HG02763 (cell line): ENCODE measurements around the gene SCAMP1.

Source experiments
- ATAC-seq: cut with Tn5 transposase; IDR thresholded peaks from one replicate; pipeline ENCODE4 v1.9.1; 2021; ENCODE audit warnings: mild to moderate bottlenecking, moderate library complexity; ENCODE audit not compliant: unreplicated experiment

SCAMP1 gene

DNA sequence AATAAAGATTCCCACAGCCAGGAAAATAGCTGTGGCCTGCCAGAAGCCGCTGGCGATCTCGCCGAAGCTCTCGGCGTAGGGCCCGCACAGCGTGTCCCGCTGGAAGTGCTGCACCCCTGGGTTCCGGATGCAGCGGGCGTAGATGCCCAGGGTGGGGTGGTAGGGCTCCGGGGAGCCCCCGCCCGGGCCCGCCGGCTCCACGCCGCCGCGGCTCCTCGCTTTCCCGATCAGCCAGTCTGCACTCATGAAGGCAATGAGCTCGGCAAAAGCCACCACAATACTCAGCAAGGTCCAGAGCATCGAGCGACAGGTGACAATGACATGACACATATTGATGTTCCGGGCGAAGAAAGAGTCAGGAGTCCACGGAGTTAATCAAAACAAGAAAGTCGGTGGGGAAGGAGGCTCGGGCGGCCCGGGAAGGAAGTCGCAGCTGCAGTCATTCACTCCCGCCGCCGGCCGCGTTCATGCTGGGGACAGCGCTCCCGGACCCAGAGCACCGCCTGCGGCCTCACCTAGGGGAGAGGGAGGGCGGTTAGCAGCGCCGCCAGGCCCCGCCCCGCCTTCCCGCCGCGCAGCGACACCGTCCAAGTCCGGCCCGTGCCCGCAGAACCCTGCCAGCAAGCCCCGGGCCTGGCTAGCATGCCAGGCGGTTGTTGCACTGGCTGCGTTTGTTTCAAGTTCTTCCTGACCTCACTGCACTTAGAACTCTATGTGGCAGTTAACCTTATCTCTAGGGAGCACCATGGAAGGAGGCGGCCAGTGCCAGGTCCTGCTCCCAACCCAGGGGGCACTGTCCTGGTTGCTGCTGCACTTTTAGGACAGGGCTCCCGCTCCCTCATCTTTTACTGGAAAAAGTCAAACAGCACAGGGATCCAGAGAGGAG is 149.7 kb downstream of the SCAMP1 start:
- ATAC-seq = peak; percentile 74

DNA sequence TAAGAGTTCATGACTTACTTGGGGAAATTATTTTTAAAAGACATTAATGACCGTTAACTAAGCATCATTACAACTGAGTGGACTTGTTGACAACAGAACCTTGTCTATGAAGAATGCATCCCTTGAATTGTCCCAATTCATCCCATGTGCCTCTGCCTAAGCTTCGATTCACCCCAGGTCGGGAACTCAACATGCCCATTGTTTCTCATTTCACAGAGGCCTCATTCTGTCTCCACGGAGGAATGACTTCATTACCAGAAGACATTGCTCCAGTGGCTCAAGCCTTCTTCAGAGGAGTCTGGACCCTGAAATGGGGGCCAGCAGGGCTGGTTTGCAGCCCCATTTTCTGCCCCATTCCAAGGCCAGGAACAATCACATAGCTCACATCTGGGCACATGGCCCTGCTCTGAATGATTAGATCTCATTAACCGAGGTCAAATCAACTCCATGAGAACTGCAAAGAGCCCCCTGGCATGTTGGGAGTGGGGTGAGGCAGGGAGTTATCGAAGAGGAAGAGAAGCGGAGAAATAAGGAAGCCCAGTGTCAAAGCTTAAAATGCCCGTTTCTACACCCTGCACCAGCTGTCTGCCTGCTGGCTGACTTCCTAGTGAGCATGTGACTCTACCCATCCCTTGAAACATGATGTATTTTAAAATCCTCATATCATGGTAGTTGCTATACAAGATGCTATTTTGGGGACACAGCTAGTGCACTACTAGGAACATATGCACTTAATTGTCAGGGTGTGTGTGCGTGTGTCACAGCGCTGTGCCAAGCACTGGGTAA is 150.9 kb downstream of the SCAMP1 start:
- ATAC-seq = no peak

- no peak for ATAC-seq
These were observed 152.0 kb downstream of the SCAMP1 start for GRCh38 chr5:78512435-78512834.

DNA sequence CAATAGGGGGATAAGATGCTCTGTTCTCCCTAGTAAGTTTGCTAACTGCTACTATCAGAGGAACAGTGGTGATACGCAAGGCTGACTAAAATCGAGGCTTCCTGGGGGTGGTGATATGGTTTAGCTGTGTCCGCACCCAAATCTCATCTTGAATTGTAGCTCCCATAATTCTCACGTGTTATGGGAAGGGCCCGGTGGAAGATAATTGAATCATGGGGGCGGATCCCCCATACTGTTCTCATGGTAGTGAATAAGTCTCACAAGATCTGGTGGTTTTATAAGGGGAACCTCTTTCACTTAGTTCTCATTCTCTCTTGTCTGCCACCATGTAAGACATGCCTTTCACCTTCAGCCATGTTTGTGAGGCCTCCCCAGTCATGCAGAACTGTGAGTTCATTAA is 153.0 kb downstream of the SCAMP1 start:
- ATAC-seq = no peak

DNA sequence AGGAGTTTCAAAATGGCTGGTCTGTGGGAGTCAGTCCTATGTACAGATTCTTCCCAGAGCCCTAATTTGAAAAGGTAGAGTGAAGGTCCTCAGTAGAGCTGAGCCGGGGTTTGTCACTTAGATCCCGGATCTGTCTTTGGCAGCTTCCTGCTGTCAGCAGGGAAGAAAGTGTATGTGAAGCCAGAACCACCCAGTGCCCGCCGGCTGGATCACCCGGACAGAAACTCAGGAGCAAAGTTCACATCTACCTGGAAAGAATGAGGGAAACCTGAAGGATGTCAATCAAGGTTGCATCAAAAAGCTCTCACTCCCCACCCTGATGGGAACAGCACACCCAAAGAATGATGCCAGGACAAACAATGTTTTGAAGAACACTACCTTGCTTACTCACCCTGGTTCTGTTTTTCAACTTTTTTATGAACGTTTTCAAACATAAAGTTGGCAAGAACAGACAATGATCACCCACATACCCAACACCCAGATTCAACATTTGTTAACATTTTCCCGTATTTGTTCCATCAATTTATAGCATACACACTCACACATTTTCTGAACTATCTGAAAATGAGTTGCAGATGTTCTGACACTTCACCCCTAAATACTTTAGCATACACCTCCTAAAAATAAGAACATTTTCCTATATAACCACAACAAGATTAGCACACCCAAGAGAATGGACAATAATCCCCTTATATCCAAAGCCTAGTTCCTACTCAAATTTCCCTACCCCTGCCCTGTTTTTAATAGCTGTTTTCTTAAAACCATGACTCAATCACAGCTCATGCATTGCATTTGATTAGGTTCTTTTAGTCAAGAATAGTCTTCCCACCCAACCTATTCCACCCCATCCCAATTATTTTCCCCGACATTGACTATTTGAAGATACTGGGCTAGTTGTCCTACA is 154.3 kb downstream of the SCAMP1 start:
- no peak for ATAC-seq

GRCh38 chr5:78515670-78516069 is 155.3 kb downstream of the SCAMP1 start:
- no peak for ATAC-seq

DNA sequence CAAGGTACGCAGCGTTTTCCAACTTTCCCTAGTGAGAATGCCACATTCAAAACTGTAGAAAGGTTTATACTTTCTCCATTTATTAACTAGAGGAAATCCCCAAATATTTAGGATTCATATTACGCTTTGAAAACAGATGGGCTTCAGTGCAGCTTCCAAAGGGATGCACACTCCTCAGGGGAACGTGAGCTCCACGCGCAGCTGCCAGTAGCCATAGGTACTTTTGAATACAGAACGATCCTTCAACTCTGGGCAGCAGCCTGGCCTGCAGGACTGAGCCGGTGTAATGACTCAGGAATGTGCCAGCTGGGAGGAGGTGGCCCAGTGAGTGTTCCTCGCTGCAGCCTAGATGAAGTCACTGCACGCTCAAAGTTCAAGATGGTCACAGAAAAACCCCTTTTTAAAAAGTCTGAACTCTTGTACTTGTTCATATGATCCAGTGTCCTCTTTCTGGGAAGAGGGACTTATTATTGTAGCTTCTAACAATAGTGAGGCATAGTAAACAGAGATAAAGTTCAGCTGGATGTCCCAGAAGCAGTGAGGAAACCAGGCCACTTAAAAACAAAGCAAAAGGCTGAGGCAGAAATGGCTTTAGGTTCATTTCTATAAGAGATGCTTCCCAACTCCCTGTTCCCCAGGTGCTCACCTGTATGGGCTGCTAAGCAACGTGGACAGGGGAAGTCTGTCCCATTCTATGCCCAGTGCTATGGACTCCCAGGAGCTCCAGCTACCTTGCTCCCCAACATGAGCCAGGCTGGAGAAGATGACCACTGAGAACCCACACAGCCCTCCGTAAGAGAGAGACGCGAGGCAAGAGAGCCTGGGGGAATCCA is 158.2 kb downstream of the SCAMP1 start:
- no peak for ATAC-seq

DNA sequence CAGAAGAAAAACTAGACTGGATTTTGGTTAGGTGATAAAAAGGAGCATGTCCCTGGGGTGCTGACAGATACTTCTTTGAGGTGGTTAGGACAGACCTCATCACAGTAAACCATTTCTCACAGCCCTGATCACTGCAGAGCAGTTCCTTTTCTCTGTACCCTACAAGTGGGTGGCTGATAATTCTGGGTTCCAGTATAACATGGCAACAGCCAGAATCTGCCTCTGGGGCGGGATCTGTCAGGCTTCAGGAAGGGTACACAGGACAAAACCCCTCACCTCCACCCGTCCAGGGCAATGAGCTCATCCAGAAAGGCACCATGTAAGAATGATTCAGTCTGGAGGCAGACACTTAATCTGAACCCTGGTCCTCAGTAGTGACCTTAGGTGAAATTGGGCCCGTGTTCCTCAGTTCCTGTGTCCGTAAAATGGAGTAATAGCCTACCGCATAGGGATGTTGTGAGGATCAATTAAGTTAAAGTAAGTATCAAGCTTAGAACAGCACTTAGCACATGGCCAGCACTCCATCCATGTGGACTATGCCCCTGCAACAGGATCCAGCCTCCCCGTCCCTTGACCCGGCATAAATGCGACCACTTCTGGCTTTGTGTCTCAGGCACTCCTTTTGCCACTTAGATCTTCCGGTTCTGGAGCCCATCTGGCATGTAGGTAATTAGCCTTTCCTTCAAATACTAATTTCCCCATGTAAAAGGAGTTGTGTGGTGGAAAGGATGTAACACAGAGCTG is 159.0 kb downstream of the SCAMP1 start:
- ATAC-seq = no peak

DNA sequence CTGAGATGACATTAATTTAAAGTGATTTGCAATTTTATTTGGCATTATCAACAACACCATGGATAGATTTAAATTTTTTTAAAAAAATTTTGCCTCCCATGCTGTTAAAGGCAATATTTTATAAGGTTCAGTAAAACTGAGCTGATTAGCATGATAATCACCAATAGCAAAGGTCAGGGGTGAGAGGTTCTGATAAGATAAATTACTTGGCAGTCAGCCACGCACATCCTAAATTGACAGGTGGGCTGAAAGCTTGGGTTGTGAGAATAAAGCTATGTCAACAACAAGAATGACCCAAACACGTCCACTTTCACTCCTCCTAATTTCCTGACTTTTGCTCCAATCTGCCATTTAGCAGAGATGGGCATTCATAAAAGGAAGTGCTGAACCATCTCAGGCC is 161.0 kb downstream of the SCAMP1 start:
- ATAC-seq = no peak

DNA sequence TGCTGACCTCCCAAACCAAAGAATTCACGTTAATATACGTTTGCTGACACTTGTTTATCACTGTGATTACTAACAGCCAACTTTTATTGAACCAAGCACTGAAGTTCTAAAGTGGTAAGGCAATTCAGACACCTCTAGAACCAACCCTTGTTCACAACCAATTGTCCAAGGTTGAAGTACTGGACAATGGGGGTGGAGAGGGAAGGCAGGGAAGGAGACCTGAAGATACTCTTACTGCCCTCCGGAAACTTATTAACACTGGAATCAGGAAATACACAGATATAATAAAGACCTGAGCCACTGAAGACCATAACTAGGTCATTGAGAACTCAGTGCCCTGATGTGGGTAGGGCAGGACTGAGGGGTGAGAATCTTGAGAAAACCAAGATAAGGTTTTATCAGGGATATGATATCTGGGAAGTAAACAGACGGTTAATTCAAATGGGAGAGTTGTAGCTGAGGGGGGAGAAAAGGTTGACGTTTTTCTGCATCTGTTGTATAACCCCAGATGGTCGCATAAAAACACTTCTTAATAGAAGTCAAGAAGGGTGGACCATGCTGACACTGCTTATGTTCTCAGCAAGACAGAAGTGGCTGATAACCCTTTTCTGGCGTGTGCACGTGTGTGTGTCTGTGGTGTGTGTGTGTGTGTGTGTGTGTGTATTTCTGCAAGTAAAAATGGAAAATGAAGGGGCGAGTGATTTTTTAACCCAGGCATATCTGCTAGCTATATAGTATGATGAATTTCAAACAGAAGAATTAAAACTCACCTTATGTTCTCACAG is 162.3 kb downstream of the SCAMP1 start:
- ATAC-seq = no peak

GRCh38 chr5:78523314-78524193 is 163.1 kb downstream of the SCAMP1 start:
- ATAC-seq = no peak

DNA sequence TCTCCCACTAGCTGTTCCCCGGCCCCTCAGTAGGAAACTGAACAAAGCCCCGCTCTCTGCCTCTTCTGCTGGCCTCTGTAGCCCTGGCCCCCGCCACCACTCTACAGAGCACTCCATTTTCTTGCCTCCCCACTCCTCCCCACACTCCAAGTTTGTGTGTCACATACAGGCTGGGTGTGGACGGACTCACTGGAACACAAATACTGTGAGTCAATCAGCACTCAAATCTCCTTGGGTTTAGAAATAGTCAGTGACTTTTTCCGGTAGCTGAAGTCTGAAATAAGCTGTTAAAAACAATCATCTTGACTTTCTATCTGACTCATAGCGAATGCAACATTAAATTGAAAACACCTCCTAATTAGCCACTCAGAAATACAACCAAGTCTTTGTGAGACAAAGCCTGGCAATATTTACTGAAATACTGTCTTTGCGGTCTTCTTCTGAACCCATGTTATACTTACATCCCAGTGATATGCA is 165.7 kb downstream of the SCAMP1 start:
- ATAC-seq = no peak

DNA sequence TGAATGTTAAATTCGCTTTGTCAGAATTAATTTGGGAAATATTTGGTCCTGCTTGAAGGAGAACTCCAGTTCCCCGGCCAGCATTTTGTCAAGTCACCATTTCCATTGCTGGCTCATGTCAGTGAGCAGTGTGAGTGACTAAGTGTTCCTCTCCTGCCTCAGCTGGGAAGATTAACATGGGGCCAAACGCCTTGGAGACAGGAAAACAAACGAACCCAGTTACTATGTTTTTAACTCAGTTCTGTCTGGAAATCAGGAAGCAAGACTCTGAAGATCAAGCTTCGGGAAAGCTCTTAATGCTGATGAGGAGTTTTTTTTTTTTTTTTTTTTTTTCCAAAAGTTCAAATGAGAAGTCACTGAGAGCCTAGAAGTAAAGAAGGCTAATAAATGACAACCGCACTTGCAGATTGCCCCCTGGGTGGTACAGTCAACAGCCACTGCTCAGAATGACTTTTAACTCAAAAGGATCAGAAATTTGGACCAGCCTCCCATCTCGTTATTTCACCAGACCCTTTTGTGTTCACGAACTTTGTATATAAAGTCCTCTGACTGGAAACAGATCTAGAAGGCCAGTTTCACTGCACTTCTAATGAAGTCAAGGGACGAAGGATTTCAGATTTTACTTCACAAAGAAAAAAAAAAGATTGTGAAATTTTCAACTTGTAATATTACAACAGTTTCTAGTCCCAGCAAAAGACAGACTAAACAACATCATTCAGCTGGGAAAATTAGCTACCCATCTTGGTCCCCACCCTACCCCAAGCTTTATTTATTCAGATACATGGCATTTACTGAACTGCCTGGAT is 166.8 kb downstream of the SCAMP1 start:
- no peak for ATAC-seq

DNA sequence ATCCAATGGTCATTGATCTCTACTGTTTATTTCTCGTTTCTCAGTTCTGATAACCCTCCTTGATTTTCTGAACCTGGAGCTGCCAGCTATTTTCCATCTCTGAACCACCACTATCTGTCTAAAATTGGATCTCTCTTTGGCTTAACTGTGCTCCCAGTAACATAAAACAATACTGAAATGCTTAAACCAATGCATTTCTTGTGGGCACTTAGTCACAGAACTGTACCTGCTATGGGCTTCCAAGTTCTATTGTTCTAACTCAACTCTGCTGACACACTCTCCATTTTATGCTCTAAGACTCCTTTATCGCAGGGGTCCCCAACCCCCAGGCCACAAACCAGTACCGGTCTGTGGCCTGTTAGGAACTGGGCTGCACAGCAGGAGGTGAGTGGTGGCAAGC is 167.5 kb downstream of the SCAMP1 start:
- ATAC-seq = no peak
